Measurements from ENCODE around the gene SPECC1. TPM values are rescaled to one million over a fixed set of nuclear protein-coding genes. Genes with fewer than 3 reads are reported as not detected.

Gene SPECC1
- total and polyA plus RNA-seq, 12 donors = 19.2 to 96.1 (median 40.3) TPM

GRCh38 chr17:20263595-20263994 lies 254.4 kb downstream of the SPECC1 start:
- H3K27ac ChIP-seq = no peak overlapping the region
- WGBS, 4 donors = 70 to 78% (median 75%) methylated on average over 5 of the region's 5 CpGs

GRCh38 chr17:20264996-20265395 lies 255.8 kb downstream of the SPECC1 start:
- intact Hi-C loops (cut with DNase I) = no loop called here
- Histone ChIP-seq H3K36me3 (replicated peaks in 1 of 2) (no peaks in the 10 kb centered on the region), H3K4me3 (no peak overlapping the region), H3K4me1 (replicated peaks in 1 of 2) (no peaks in the 10 kb centered on the region), H3K27me3 (no peaks in the 10 kb centered on the region), H3K27ac (no peak overlapping the region), H3K9me3 (replicated peaks in 1 of 3) (no peaks in the 10 kb centered on the region)
- TF ChIP-seq POLR2A (IDR thresholded peaks at IDR 0.05) = no peak
- TF ChIP-seq CTCF (IDR thresholded peaks at IDR 0.05) = no peak
- no peak for DNase-seq
- 89 to 94% (median 91%) methylated on average over 6 of the region's 6 CpGs for WGBS, 4 donors

More at GRCh38 chr17:20263595-20263994, 254.4 kb downstream of the SPECC1 start:
- Histone ChIP-seq H3K4me1 (replicated peaks in 1 of 2) (no peaks in the 10 kb centered on the region), H3K9me3 (replicated peaks in 1 of 3) (no peaks in the 10 kb centered on the region), H3K4me3 (no peak overlapping the region), H3K36me3 (replicated peaks in 1 of 2) (no peaks in the 10 kb centered on the region), H3K27me3 (no peaks in the 10 kb centered on the region)
- intact Hi-C loops (cut with DNase I) = no loop called here
- TF ChIP-seq POLR2A (IDR thresholded peaks at IDR 0.05) = no peak
- no peak for TF ChIP-seq CTCF (IDR thresholded peaks at IDR 0.05)
- DNase-seq = no peak

- TF ChIP-seq CTCF (IDR thresholded peaks at IDR 0.05) (no peak), POLR2A (IDR thresholded peaks at IDR 0.05) (no peak)
- no peaks in the 10 kb centered on the region for H3K9me3 ChIP-seq (replicated peaks in 1 of 3)
- no peaks in the 10 kb centered on the region for H3K4me1 ChIP-seq (replicated peaks in 1 of 2)
- H3K36me3 ChIP-seq (replicated peaks in 1 of 2) = no peaks in the 10 kb centered on the region
- peak overlapping the region in 1 of 5 donors; percentile 32 for H3K27ac ChIP-seq
- DNase-seq = peak; percentile 42 to 80 (median 58)
- H3K4me3 ChIP-seq = no peak overlapping the region
- intact Hi-C loops (cut with DNase I) = no loop called here
- no peaks in the 10 kb centered on the region for H3K27me3 ChIP-seq
- WGBS, 4 donors = 78 to 84% (median 79%) methylated on average over 9 to 11 of the region's 11 CpGs
Measured at GRCh38 chr17:20266806-20267458, 257.8 kb downstream of the SPECC1 start.

GRCh38 chr17:20267459-20267842 lies 258.3 kb downstream of the SPECC1 start:
- no peaks in the 10 kb centered on the region for H3K4me1 ChIP-seq (replicated peaks in 1 of 2)
- H3K4me3 ChIP-seq = no peak overlapping the region
- H3K9me3 ChIP-seq (replicated peaks in 1 of 3) = peaks cover 0 to 1% (median 0%) of the 10 kb centered on the region in 3 donors
- no peak for TF ChIP-seq CTCF (IDR thresholded peaks at IDR 0.05)
- no peaks in the 10 kb centered on the region for H3K36me3 ChIP-seq (replicated peaks in 1 of 2)
- DNase-seq = no peak
- WGBS, 4 donors = 45 to 75% (median 47%) methylated on average over 3 of the region's 3 CpGs
- H3K27ac ChIP-seq = peak overlapping the region in 1 of 5 donors; percentile 32
- intact Hi-C loops (cut with DNase I) = no loop called here
- no peaks in the 10 kb centered on the region for H3K27me3 ChIP-seq

Data from adrenal gland (tissue), 12 donors.